ENCODE measurements around the gene BCAS4.
A peak's percentile ranks its signal among the peaks of the same experiment; 100 is the strongest.
"Not testable (repeated sequence)": the region's sequence is repeated elsewhere in the genome, so short reads cannot be mapped to it uniquely, and the experiment has no call there.

The BCAS4 gene

GRCh38 chr20:50794846-50795634 is at the start of gene BCAS4:
BCAS4 (plus strand) TSS chr20:50795061; CDS start chr20:50795084, 23 bp downstream.
- DNase-seq = peak; percentile 87

GRCh38 chr20:50745634-50746137 is 49.2 kb upstream of the BCAS4 start:
- no peak for DNase-seq

GRCh38 chr20:50746138-50746940 is 48.5 kb upstream of the BCAS4 start:
- no peak for DNase-seq

- no peak for DNase-seq
These were observed 47.6 kb upstream of the BCAS4 start for GRCh38 chr20:50747275-50747674.

- DNase-seq = no peak
These were observed 44.7 kb upstream of the BCAS4 start for GRCh38 chr20:50750145-50750671.

- no peak for DNase-seq
These were observed 41.7 kb upstream of the BCAS4 start for GRCh38 chr20:50753152-50753551.

GRCh38 chr20:50754420-50754819 is 40.4 kb upstream of the BCAS4 start:
- DNase-seq = no peak

GRCh38 chr20:50756447-50756846 is 38.4 kb upstream of the BCAS4 start:
- DNase-seq = no peak

- no peak for DNase-seq
These were observed 36.4 kb upstream of the BCAS4 start for GRCh38 chr20:50758469-50758868.

GRCh38 chr20:50758992-50759391 is 35.9 kb upstream of the BCAS4 start:
- DNase-seq = no peak

GRCh38 chr20:50759678-50760077 is 35.2 kb upstream of the BCAS4 start:
- no peak for DNase-seq

GRCh38 chr20:50762045-50762422 is 32.8 kb upstream of the BCAS4 start:
- no peak for DNase-seq

- DNase-seq = no peak
These were observed 32.2 kb upstream of the BCAS4 start for GRCh38 chr20:50762435-50763220.

GRCh38 chr20:50763550-50764458 is 31.1 kb upstream of the BCAS4 start:
- DNase-seq = not testable (repeated sequence)

GRCh38 chr20:50765251-50765650 is 29.6 kb upstream of the BCAS4 start:
- not testable (repeated sequence) for DNase-seq

GRCh38 chr20:50765674-50766073 is 29.2 kb upstream of the BCAS4 start:
- DNase-seq = no peak

GRCh38 chr20:50766955-50767809 is 27.7 kb upstream of the BCAS4 start:
- DNase-seq = not testable (repeated sequence)

GRCh38 chr20:50768991-50769390 is 25.9 kb upstream of the BCAS4 start:
- not testable (repeated sequence) for DNase-seq

GRCh38 chr20:50769551-50770085 is 25.2 kb upstream of the BCAS4 start:
- DNase-seq = not testable (repeated sequence)

- not testable (repeated sequence) for DNase-seq
These were observed 23.3 kb upstream of the BCAS4 start for GRCh38 chr20:50771419-50772080.

All from activated naive CD4-positive, alpha-beta T cell treated with anti-CD3 and anti-CD28 coated beads, Interleukin-2, amount 50 U/mL, for 16 hours (primary cell).